Activated CD4-positive, alpha-beta T cell treated with anti-CD3 and anti-CD28 coated beads for 36 hours (primary cell): Measurements from ENCODE around the gene GLIPR2. TPM values are rescaled to one million over a fixed set of nuclear protein-coding genes. Genes with fewer than 3 reads are reported as not detected.

ENCODE experiments used
- ATAC-seq: fragments of 200-7000 bp; cut with Tn5 transposase; one replicate; pipeline ENCODE4 v1.10.0; 2021; ENCODE audit warnings: mild to moderate bottlenecking, moderate library complexity
- CTCF ChIA-PET: fragments of 350-600 bp; sonication (Branson Sonifier 250); formaldehyde crosslinking; loops from one replicate; lab custom pipeline; 2021; ENCODE audit warnings: antibody characterized with exemption; lab: Charles Lee
- POLR2A ChIA-PET: fragments of 350-600 bp; sonication (Branson Sonifier 250); formaldehyde crosslinking; loops from one replicate; lab custom pipeline; 2021; ENCODE audit warnings: antibody characterized with exemption, inconsistent platforms; lab: Charles Lee
- DNase-seq: peaks from one replicate; pipeline ENCODE4 v3.0.0-alpha.2; 2020
- H3K27ac Mint-ChIP-seq: one replicate; pipeline ENCODE4 v1.8.0; 2021; ENCODE audit warnings: mixed read lengths
- H3K27me3 Mint-ChIP-seq: one replicate; pipeline ENCODE4 v1.8.0; 2021; ENCODE audit warnings: mixed read lengths
- H3K36me3 Mint-ChIP-seq: one replicate; pipeline ENCODE4 v1.8.0; 2021; ENCODE audit warnings: low read depth, mixed read lengths
- H3K4me1 Mint-ChIP-seq: one replicate; pipeline ENCODE4 v1.8.0; 2021; ENCODE audit warnings: mixed read lengths
- H3K4me3 Mint-ChIP-seq: one replicate; pipeline ENCODE4 v1.8.0; 2021; ENCODE audit warnings: mild to moderate bottlenecking, moderate library complexity, mixed read lengths
- H3K9me3 Mint-ChIP-seq: one replicate; pipeline ENCODE4 v1.8.0; 2021; ENCODE audit warnings: low read depth, mixed read lengths
- intact Hi-C, 2 experiments: fragments of 100-400 bp; cut with DNase I in 1 of 2; cut with micrococcal nuclease in 1 of 2; formaldehyde crosslinking; loops; one replicate each; pipeline versions ENCODE4 v1.14.2 to v1.15.1; 2022 to 2024; cut with DNase I, micrococcal nuclease
- total RNA-seq, 2 experiments: library from RNA; stranded (reverse); gene quantifications; one replicate each; pipeline ENCODE4 v1.2.3, GENCODE V29; 2021

The GLIPR2 gene
- total RNA-seq, 2 experiments from 2014 or later, result 13.7 to 18.4 TPM

- intact Hi-C loops, result loop anchor here (2.0 to 5.0 kb wide), 3 partner anchors 35 to 227 kb away; partner anchors contain the start of gene GLIPR2 (in 2 of the 2)
- no peak overlapping the region for H3K27ac Mint-ChIP-seq
- ATAC-seq (no peak), DNase-seq (no peak)
- no peaks in the 10 kb centered on the region for H3K36me3 Mint-ChIP-seq
- H3K4me3 Mint-ChIP-seq, result no peak overlapping the region
- H3K27me3 Mint-ChIP-seq, result no peaks in the 10 kb centered on the region
- POLR2A ChIA-PET, result no interaction called here
- no peaks in the 10 kb centered on the region for H3K9me3 Mint-ChIP-seq
- CTCF ChIA-PET, result interaction anchor here (0.6 to 7.8 kb wide), 34 partner anchors 9 to 627 kb away, joined by 3 to 246 read pairs (median 4); partner anchors contain the start of genes CCIN, CLTA and GLIPR2
- H3K4me1 Mint-ChIP-seq, result peaks cover 6% of the 10 kb centered on the region
Observed at GRCh38 chr9:36101916-36102741, 34.4 kb upstream of the GLIPR2 start.

DNA sequence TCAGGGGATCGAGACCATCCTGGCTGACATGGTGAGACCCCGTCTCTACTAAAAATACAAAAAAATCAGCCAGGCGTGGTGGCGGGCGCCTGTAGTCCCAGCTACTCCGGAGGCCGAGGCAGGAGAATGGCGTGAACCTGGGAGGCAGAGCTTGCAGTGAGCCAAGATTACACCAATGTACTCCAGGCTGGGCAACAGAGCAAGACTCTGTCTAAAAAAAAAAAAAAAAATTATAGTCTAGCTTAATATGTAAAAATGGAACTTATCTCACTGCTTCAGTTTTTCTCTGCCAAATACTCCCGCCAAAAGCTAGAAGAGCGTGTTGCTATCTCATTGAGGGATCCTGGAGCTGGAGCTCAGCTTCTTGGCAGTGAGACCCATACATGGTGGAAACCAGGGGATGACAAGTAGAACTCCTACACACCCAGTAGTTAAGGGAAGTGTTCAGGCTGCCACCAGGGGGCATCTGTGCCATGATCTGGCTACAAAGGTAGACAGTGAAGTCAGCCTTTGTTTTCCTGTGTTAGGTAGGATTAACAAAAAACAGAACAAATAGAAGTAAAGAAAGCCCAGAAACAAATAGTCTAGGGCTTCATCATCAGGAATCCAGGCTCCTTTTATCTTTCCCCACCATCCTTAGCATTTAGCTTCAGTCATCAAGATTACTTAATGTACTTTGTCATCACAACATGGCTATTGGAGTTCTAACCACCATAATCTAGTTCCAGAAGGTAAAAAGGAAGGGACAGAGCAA, 33.6 kb upstream of the GLIPR2 start:
- no peaks in the 10 kb centered on the region for H3K9me3 Mint-ChIP-seq
- intact Hi-C loops, result loop anchor here (1.0 to 5.0 kb wide), 5 partner anchors 34 to 226 kb away; partner anchors contain the start of gene GLIPR2 (in 2 of the 2)
- no peaks in the 10 kb centered on the region for H3K27me3 Mint-ChIP-seq
- CTCF ChIA-PET, result interaction anchor here (0.6 to 7.8 kb wide), 42 partner anchors 10 to 626 kb away, joined by 3 to 246 read pairs (median 4); partner anchors contain the start of genes CCIN, CLTA and GLIPR2
- H3K4me1 Mint-ChIP-seq, result peaks cover 6% of the 10 kb centered on the region
- peak; percentile 94 for DNase-seq
- no peaks in the 10 kb centered on the region for H3K36me3 Mint-ChIP-seq
- no peak overlapping the region for H3K27ac Mint-ChIP-seq
- H3K4me3 Mint-ChIP-seq, result no peak overlapping the region
- POLR2A ChIA-PET, result interaction anchor here (0.6 kb wide), 1 partner anchor 312 kb away, joined by 4 read pairs; no protein-coding TSS in a partner anchor
- ATAC-seq, result peak; percentile 100

- ChIA-PET CTCF (interaction anchor here (0.6 to 3.8 kb wide), 4 partner anchors 23 to 71 kb away, joined by 3 to 37 read pairs (median 3); no protein-coding TSS in a partner anchor), POLR2A (no interaction called here)
- Mint-ChIP-seq H3K27ac (no peak overlapping the region), H3K9me3 (no peaks in the 10 kb centered on the region), H3K4me1 (peaks cover 10% of the 10 kb centered on the region), H3K27me3 (no peaks in the 10 kb centered on the region), H3K4me3 (no peak overlapping the region), H3K36me3 (no peaks in the 10 kb centered on the region)
- ATAC-seq, result no peak
- DNase-seq, result no peak
- intact Hi-C loops, result no loop called here
Observed at GRCh38 chr9:36109071-36109470, 27.5 kb upstream of the GLIPR2 start.

DNA sequence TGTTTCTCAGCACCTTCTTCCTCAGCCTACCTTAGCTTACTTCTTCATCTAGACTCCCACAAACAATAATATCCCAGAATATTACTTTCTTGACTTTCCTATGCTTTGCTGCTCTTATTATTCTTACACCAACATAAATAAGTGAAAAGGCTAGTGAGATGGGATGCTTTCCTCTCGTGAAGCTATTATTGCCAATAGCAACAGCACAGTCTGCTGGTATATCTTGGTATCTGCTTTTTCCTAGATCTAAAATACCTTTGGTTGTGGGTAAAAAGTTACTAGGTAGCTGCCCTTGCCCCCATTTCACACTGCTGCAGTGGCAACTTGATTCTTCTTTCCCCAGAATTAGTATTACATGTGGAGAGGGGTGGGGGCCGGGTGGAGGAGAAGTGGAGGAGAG, 26.1 kb upstream of the GLIPR2 start:
- DNase-seq, result no peak

GRCh38 chr9:36112516-36112915, 24.0 kb upstream of the GLIPR2 start:
- DNase-seq (no peak), ATAC-seq (peak; percentile 39)
- H3K4me1 Mint-ChIP-seq, result peaks cover 10% of the 10 kb centered on the region
- CTCF ChIA-PET, result interaction anchor here (0.7 to 12.5 kb wide), 4 partner anchors 10 to 106 kb away, joined by 3 to 94 read pairs (median 5); no protein-coding TSS in a partner anchor
- POLR2A ChIA-PET, result no interaction called here
- intact Hi-C loops, result no loop called here
- no peak overlapping the region for H3K27ac Mint-ChIP-seq
- no peaks in the 10 kb centered on the region for H3K27me3 Mint-ChIP-seq
- H3K36me3 Mint-ChIP-seq, result no peaks in the 10 kb centered on the region
- no peak overlapping the region for H3K4me3 Mint-ChIP-seq
- no peaks in the 10 kb centered on the region for H3K9me3 Mint-ChIP-seq

More for the DNA sequence above, 26.1 kb upstream of the GLIPR2 start:
- no peaks in the 10 kb centered on the region for H3K27me3 Mint-ChIP-seq
- no peaks in the 10 kb centered on the region for H3K9me3 Mint-ChIP-seq
- peaks cover 10% of the 10 kb centered on the region for H3K4me1 Mint-ChIP-seq
- intact Hi-C loops, result no loop called here
- H3K27ac Mint-ChIP-seq, result no peak overlapping the region
- ChIA-PET POLR2A (no interaction called here), CTCF (interaction anchor here (0.8 to 12.5 kb wide), 3 partner anchors 8 to 597 kb away, joined by 3 to 94 read pairs (median 37); no protein-coding TSS in a partner anchor)
- no peak overlapping the region for H3K4me3 Mint-ChIP-seq
- no peak for ATAC-seq
- H3K36me3 Mint-ChIP-seq, result no peaks in the 10 kb centered on the region

GRCh38 chr9:36113999-36114398, 22.5 kb upstream of the GLIPR2 start:
- CTCF ChIA-PET, result interaction anchor here (0.6 to 12.5 kb wide), 6 partner anchors 10 to 215 kb away, joined by 3 to 94 read pairs (median 4); no protein-coding TSS in a partner anchor
- no peak overlapping the region for H3K4me3 Mint-ChIP-seq
- H3K4me1 Mint-ChIP-seq, result peaks cover 4% of the 10 kb centered on the region
- no peak for DNase-seq
- no peaks in the 10 kb centered on the region for H3K36me3 Mint-ChIP-seq
- intact Hi-C loops, result no loop called here
- POLR2A ChIA-PET, result no interaction called here
- H3K27me3 Mint-ChIP-seq, result no peaks in the 10 kb centered on the region
- ATAC-seq, result no peak
- no peaks in the 10 kb centered on the region for H3K9me3 Mint-ChIP-seq
- no peak overlapping the region for H3K27ac Mint-ChIP-seq

DNA sequence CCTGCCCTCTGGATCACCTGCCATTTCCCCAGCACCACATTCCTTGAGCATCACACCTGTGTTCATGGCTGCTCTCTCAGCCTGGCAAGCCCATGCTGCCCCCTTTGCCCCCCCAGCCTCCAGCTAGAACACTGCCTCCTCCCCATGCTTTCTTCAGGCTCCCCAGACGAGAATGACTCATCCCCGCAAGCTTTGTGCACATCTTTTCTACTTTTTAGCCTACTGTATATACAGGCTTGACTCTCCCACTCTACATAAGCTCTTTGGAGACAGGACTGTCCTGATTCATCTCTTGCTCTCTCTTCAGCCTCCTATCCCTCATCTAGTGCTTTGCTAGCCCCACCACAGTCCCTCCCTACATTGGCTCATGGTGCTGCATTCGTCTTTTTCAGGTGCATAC, 19.9 kb upstream of the GLIPR2 start:
- DNase-seq (no peak), ATAC-seq (peak; percentile 16)
- POLR2A ChIA-PET, result no interaction called here
- Mint-ChIP-seq H3K27ac (no peak overlapping the region), H3K36me3 (peaks cover 6% of the 10 kb centered on the region), H3K27me3 (no peaks in the 10 kb centered on the region), H3K4me1 (peaks cover 4% of the 10 kb centered on the region), H3K4me3 (no peak overlapping the region), H3K9me3 (no peaks in the 10 kb centered on the region)
- intact Hi-C loops, result no loop called here
- CTCF ChIA-PET, result interaction anchor here (0.6 to 12.5 kb wide), 4 partner anchors 14 to 211 kb away, joined by 3 to 94 read pairs (median 3); no protein-coding TSS in a partner anchor

- no peaks in the 10 kb centered on the region for H3K27me3 Mint-ChIP-seq
- ATAC-seq, result no peak
Observed at GRCh38 chr9:36118201-36118600, 18.3 kb upstream of the GLIPR2 start.

DNA sequence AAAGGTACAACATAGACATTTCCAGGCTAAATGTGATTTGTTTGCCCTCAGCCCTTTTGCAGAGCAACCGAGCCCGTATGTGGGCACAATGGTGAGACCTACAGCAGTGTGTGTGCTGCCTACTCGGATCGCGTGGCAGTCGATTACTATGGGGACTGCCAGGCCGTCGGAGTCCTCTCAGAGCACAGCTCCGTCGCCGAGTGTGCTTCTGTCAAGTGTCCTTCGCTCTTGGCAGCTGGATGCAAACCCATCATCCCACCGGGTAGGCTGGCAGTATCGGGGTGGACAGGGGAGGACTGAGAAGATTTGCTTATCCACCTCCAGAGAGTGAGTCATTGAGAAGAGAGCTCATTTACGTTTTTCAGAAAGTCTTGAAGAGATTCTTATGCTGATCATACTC, 17.8 kb upstream of the GLIPR2 start:
- no peak for ATAC-seq

More at GRCh38 chr9:36118201-36118600, 18.3 kb upstream of the GLIPR2 start:
- DNase-seq, result no peak
- Mint-ChIP-seq H3K36me3 (peaks cover 11% of the 10 kb centered on the region), H3K9me3 (no peaks in the 10 kb centered on the region), H3K27ac (no peak overlapping the region), H3K4me3 (no peak overlapping the region), H3K4me1 (no peaks in the 10 kb centered on the region)
- intact Hi-C loops, result no loop called here
- ChIA-PET POLR2A (interaction anchor here (0.6 to 0.7 kb wide), 2 partner anchors 25 to 198 kb away, joined by 4 to 6 read pairs; no protein-coding TSS in a partner anchor), CTCF (interaction anchor here (12.5 kb wide), 1 partner anchor 16 kb away, joined by 94 read pairs; no protein-coding TSS in a partner anchor)

DNA sequence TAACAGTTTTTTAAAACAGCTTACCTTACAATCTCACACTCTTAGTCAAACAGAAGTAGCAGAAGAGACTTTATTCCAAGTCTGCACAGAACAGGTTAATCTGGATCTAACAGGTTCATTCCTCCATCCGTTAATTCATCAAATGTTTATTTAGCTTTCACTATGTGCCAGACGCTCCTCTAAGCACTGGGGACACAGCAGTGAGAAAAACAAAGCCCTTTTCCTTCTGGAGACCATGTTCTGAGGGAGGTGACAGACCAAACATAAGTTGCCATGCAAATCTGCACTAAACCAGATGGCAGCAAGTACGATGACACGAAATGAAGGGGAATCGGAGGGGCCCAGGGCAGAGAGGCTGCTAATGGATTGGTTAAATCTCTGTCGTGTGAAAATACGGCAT, 17.1 kb upstream of the GLIPR2 start:
- ChIA-PET CTCF (interaction anchor here (12.5 kb wide), 1 partner anchor 17 kb away, joined by 94 read pairs; no protein-coding TSS in a partner anchor), POLR2A (interaction anchor here (0.5 kb wide), 1 partner anchor 385 kb away, joined by 4 read pairs; no protein-coding TSS in a partner anchor)
- H3K4me1 Mint-ChIP-seq, result no peaks in the 10 kb centered on the region
- intact Hi-C loops, result no loop called here
- H3K36me3 Mint-ChIP-seq, result peaks cover 11% of the 10 kb centered on the region
- H3K9me3 Mint-ChIP-seq, result no peaks in the 10 kb centered on the region
- DNase-seq (no peak), ATAC-seq (no peak)
- H3K4me3 Mint-ChIP-seq, result no peak overlapping the region
- no peaks in the 10 kb centered on the region for H3K27me3 Mint-ChIP-seq
- H3K27ac Mint-ChIP-seq, result no peak overlapping the region

More for the DNA sequence above, 17.8 kb upstream of the GLIPR2 start:
- H3K9me3 Mint-ChIP-seq, result no peaks in the 10 kb centered on the region
- H3K4me3 Mint-ChIP-seq, result no peak overlapping the region
- no peaks in the 10 kb centered on the region for H3K4me1 Mint-ChIP-seq
- ChIA-PET CTCF (interaction anchor here (12.5 kb wide), 1 partner anchor 16 kb away, joined by 94 read pairs; no protein-coding TSS in a partner anchor), POLR2A (interaction anchor here (0.5 kb wide), 1 partner anchor 384 kb away, joined by 4 read pairs; no protein-coding TSS in a partner anchor)
- no peak for DNase-seq
- H3K36me3 Mint-ChIP-seq, result peaks cover 11% of the 10 kb centered on the region
- no peak overlapping the region for H3K27ac Mint-ChIP-seq
- no peaks in the 10 kb centered on the region for H3K27me3 Mint-ChIP-seq
- intact Hi-C loops, result no loop called here
